Choroid plexus epithelial cell (primary cell): Measurements from ENCODE around the gene PIK3AP1.

Source experiments
- DNase-seq: peaks from one replicate; pipeline ENCODE4 v3.0.0-alpha.2; 2010; ENCODE audit warnings: low read depth
- H3K4me3 ChIP-seq: 2 replicates; pipeline ENCODE4 v1.5.1; 2011; ENCODE audit warnings: low read depth, mild to moderate bottlenecking, control low read depth, low read length, moderate library complexity
- TF ChIP-seq, protein P1 (sequence below): conservative IDR thresholded peaks from 2 replicates; pipeline ENCODE4 v1.5.1; 2011; ENCODE audit warnings: low read depth, mild to moderate bottlenecking, control low read depth, inconsistent platforms, low read length, moderate library complexity

The PIK3AP1 gene

DNA sequence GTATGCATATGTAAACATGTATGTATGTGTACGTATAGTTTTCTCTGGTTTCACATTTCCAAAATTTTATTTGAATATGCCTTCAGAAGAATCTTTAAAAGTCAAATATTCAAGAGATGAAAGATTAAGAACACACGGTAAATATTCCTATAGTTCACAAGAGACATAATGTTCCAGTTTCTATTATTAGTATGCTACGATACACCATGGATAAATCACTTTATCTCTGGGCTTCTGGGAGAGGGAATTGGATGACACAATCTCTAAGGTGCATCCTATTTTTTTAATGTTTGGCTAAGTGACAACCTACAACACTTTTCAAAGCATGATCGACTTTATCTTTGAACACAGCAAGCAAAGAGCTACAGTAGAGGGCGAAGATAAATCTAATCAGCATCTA, 147.3 kb downstream of the PIK3AP1 start:
- DNase-seq: no peak
- no peak overlapping the region for H3K4me3 ChIP-seq
- TF ChIP-seq, protein P1, sequence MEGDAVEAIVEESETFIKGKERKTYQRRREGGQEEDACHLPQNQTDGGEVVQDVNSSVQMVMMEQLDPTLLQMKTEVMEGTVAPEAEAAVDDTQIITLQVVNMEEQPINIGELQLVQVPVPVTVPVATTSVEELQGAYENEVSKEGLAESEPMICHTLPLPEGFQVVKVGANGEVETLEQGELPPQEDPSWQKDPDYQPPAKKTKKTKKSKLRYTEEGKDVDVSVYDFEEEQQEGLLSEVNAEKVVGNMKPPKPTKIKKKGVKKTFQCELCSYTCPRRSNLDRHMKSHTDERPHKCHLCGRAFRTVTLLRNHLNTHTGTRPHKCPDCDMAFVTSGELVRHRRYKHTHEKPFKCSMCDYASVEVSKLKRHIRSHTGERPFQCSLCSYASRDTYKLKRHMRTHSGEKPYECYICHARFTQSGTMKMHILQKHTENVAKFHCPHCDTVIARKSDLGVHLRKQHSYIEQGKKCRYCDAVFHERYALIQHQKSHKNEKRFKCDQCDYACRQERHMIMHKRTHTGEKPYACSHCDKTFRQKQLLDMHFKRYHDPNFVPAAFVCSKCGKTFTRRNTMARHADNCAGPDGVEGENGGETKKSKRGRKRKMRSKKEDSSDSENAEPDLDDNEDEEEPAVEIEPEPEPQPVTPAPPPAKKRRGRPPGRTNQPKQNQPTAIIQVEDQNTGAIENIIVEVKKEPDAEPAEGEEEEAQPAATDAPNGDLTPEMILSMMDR: no peak

DNA sequence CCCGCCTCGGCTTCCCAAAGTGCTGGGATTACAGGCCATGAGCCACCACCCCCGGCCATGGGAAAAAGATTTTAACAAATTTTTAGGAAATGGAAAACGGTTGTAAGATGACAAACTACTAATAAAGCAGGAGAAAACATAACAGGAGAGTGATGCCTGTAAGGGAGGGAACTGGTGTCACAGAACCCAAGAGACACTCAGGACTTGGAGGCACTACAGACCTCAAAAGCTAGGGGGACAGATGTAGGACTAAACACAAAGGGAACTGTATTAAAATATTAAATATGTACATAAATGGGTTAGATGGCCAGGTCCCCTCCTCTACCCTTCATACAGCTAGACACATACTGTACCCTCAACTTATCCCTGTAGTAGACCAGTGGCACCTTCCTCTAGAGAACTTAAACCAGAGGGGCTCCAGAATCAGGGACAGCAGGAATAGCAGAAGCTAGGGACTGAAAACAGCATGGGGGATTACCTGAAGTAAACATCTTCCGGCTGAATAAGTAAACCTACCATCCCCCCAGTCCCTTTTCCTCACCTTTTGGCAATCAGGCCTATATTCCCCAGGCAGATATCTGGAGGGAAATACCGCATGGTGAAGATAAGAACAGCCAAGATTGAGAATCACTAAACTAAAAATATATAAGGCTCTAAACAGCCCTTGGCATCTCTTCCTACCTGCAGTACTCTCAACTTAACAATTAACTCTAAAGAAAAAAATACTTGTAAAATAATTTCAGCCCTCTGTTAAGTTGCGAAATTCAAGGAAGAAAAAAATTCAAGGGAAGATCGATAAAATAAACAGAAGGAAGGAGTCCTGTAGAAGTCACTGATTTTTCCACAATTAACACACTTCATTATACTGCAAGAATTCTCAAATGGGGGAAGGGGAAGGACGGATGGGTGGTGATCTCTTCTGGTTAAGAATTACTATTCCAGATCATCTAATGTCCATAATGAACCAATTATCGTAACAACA, 149.0 kb downstream of the PIK3AP1 start:
- DNase-seq: no peak
- H3K4me3 ChIP-seq: no peak overlapping the region
- TF ChIP-seq, protein P1: peak; percentile 8

DNA sequence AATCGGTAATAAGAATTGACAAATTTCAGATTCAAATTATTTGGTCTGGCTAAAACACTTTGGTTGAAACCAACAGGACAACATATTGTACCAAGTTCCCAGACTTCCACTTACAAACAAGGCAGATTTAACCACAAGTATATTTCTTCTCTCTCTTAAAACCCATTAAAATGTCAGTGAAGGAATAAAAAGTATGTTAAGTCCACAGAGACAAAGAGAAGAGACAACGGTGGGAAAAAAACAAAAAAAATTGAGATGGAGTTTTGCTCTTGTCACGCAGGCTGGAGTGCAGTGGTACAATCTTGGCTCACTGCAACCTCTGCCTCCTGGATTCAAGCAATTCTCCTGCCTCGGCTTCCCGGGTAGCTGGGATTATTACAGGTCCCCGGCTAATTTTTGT, 149.8 kb downstream of the PIK3AP1 start:
- no peak for DNase-seq
- TF ChIP-seq, protein P1: no peak
- H3K4me3 ChIP-seq: no peak overlapping the region

DNA sequence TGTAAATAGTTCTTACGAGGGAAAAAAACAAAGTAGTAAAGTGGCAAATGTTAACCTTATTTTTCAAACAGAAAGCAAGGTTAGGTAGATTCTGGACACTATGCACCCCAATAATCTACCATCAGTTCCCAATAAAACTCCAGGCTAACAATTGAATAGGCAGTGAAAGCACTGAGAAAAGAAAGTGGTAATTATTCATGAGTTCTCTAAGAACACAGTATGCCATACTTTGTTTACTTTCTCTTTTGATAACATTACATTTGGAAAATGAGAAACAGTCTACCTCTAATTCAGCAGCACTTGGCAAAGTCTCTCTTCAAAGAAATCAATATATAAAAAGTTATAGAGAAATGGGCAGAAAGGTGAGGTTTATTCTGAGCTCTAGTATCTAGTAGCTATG, 151.9 kb downstream of the PIK3AP1 start:
- DNase-seq: no peak
- no peak overlapping the region for H3K4me3 ChIP-seq
- TF ChIP-seq, protein P1: no peak

DNA sequence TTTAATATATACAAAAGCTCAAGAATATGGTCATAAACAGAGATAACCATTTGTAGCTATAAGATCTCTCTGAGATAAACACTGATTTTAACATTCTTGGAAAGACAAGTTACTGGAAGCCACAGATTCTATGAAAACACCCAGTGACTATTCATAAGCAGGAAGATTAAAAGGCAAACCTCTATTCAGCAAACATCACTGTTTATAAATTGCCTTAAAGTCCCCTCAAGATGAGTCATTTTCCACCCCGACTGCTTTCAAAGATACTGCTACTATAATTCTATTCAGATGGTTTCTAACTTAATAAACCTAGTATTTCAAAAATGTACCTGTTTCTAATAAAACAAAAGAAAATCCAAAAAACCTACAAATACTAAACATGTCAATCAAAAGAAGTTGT, 154.5 kb downstream of the PIK3AP1 start:
- TF ChIP-seq, protein P1: no peak
- H3K4me3 ChIP-seq: no peak overlapping the region
- DNase-seq: peak; percentile 66

DNA sequence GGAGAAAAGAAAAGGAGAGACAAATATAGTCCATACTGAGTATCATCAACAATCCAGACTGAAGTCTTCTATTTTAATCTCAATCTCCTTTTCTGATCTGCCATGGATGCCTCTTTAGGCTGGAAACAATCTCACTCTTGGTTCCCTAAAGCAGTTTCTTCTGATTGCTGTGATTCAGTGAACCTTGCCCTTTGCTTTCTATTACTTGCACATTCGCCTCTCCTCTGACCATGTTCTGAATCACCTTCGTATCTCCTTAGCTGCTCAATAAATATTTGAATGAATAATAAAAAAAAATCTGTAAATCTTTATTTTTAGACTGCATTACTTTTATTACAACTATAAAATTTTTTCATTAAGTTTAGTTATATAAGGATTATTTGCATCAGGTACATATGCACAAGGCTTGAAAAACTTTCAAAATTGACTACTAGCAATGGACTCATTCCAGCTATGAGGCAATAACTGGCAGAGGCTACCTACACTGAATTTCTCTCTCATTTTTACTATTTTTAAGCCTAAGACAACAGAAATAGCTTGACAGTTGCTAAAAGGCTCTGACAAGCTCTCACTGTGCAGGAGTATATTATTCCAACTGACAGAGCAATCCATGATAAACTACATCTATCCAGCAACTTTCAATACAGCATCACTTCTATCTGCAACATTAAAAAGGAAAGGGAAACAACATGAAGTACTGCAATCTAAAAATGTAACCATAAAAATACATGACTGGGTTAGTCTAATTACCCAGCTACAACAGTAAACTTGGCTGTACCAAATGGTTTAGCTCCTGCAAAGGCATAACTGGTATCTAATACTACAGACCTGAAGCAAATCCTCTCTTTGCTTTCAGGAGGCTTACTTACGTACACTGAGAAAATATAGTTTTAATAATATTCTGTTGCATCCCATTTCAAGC, 159.1 kb downstream of the PIK3AP1 start:
- peak; percentile 51 for DNase-seq
- TF ChIP-seq, protein P1: no peak
- no peak overlapping the region for H3K4me3 ChIP-seq
